Measurements from ENCODE around the gene GPR37.

DNA sequence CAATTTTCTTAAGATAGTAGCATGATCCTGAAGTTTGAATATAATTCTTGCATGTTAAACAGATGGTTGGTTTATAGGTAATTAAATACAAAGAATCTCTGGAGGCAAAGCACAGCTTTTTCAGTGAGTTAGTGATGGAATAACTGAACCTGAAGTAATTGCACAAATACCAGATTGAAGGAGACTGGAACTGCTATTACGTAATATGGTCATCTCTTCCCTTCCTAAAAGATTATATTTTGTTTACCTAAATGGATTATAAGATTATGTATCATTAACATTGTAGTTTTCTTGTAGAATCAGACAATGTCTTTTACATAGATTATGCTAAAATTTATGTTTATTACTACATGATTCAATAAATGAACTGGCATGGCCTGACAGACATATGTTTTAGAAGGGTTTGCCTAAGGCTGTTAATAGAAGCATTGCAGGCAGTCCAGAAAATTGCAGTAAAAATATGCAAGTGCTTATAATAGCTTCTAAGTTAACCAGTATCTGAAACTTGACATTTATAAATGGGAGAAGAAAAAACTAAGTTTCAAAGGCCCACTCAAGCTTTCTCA, 35.8 kb upstream of the GPR37 start:
- TF ChIP-seq POLR2A (IDR thresholded peaks at IDR 0.05; ENCODE audit: low read depth, low read length) (no peak), EZH2 (IDR thresholded peaks at IDR 0.05; ENCODE audit: borderline replicate concordance, low read depth, low read length, severe bottlenecking) (no peak), MAX (IDR thresholded peaks at IDR 0.05; ENCODE audit: insufficient read depth, insufficient read length) (no peak), POLR2AphosphoS5 (IDR thresholded peaks at IDR 0.05; ENCODE audit: insufficient read depth, low read depth, low read length) (no peak), FOS (IDR thresholded peaks at IDR 0.05; ENCODE audit: borderline replicate concordance, insufficient read depth, low read length) (no peak)
- TF ChIP-seq, protein P1, sequence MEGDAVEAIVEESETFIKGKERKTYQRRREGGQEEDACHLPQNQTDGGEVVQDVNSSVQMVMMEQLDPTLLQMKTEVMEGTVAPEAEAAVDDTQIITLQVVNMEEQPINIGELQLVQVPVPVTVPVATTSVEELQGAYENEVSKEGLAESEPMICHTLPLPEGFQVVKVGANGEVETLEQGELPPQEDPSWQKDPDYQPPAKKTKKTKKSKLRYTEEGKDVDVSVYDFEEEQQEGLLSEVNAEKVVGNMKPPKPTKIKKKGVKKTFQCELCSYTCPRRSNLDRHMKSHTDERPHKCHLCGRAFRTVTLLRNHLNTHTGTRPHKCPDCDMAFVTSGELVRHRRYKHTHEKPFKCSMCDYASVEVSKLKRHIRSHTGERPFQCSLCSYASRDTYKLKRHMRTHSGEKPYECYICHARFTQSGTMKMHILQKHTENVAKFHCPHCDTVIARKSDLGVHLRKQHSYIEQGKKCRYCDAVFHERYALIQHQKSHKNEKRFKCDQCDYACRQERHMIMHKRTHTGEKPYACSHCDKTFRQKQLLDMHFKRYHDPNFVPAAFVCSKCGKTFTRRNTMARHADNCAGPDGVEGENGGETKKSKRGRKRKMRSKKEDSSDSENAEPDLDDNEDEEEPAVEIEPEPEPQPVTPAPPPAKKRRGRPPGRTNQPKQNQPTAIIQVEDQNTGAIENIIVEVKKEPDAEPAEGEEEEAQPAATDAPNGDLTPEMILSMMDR (IDR thresholded peaks at IDR 0.05; ENCODE audit: extremely low read depth in 1 of 2, insufficient read depth in 1 of 2, low read depth in 1 of 2, low read length in 2 of 2) = no peak

Data from endothelial cell of umbilical vein (primary cell).